GM23338 (cell line): ENCODE measurements around the gene CPLX1. TPM values are rescaled to one million over a fixed set of nuclear protein-coding genes. Genes with fewer than 3 reads are reported as not detected.

Experiments used
- ATAC-seq: fragments of 200-7000 bp; cut with Tn5 transposase; 3 replicates; pipeline ENCODE4 v1.9.1; 2020
- DNase-seq: peaks from one replicate; pipeline ENCODE4 v3.0.0-alpha.2; 2015; ENCODE audit warnings: low spot score
- H2AFZ ChIP-seq: fragments of 200-600 bp; sonication (generic); 2 replicates; pipeline ENCODE4 v1.8.0; 2016; ENCODE audit warnings: antibody characterized with exemption, mild to moderate bottlenecking, moderate library complexity
- H3F3A ChIP-seq: fragments of 200-600 bp; sonication (generic); replicated peaks from 2 replicates; pipeline ENCODE4 v1.8.0; 2017; ENCODE audit warnings: antibody characterized with exemption, mixed run types, low read depth
- H3K27ac ChIP-seq: fragments of 200-600 bp; sonication (generic); 2 replicates; pipeline ENCODE4 v1.6.1; 2016; ENCODE audit warnings: low read depth
- H3K27me3 ChIP-seq: fragments of 200-600 bp; sonication (generic); 2 replicates; pipeline ENCODE4 v1.8.0; 2016; ENCODE audit warnings: mild to moderate bottlenecking, mixed run types, moderate library complexity; ENCODE audit not compliant: insufficient read depth
- H3K36me3 ChIP-seq: fragments of 200-600 bp; sonication (generic); 2 replicates; pipeline ENCODE4 v1.8.0; 2016; ENCODE audit warnings: mild to moderate bottlenecking; ENCODE audit not compliant: insufficient read depth
- H3K4me1 ChIP-seq: fragments of 200-600 bp; sonication (generic); 2 replicates; pipeline ENCODE4 v1.8.0; 2016; ENCODE audit warnings: mild to moderate bottlenecking, moderate library complexity; ENCODE audit not compliant: insufficient read depth
- H3K4me2 ChIP-seq: fragments of 200-600 bp; sonication (generic); 2 replicates; pipeline ENCODE4 v1.7.1; 2017; ENCODE audit warnings: mixed run types
- H3K4me3 ChIP-seq: fragments of 200-600 bp; sonication (generic); 2 replicates; pipeline ENCODE4 v1.6.1; 2016; ENCODE audit warnings: mixed run types
- H3K79me2 ChIP-seq: fragments of 200-600 bp; sonication (generic); replicated peaks from 2 replicates; pipeline ENCODE4 v1.8.0; 2017; ENCODE audit warnings: mild to moderate bottlenecking; ENCODE audit not compliant: insufficient read depth
- H3K9me2 ChIP-seq: fragments of 200-600 bp; sonication (generic); 2 replicates; pipeline ENCODE4 v1.8.0; 2017; ENCODE audit not compliant: insufficient read depth
- H4K20me1 ChIP-seq: fragments of 200-600 bp; sonication (generic); replicated peaks from 2 replicates; pipeline ENCODE4 v1.8.0; 2017; ENCODE audit warnings: mild to moderate bottlenecking; ENCODE audit not compliant: insufficient read depth
- H3K27ac Mint-ChIP-seq: 2 replicates; pipeline ENCODE4 v1.8.0; 2020; ENCODE audit warnings: inconsistent platforms, mild to moderate bottlenecking, moderate library complexity, mixed read lengths
- H3K27me3 Mint-ChIP-seq: 3 replicates; pipeline ENCODE4 v1.8.0; 2022; ENCODE audit warnings: low read depth, mild to moderate bottlenecking, moderate library complexity, mixed read lengths, inconsistent platforms; ENCODE audit not compliant: insufficient read depth, poor library complexity
- H3K36me3 Mint-ChIP-seq: 3 replicates; pipeline ENCODE4 v1.8.0; 2021; ENCODE audit warnings: low read depth, mild to moderate bottlenecking, inconsistent platforms, moderate library complexity, mixed read lengths
- H3K4me1 Mint-ChIP-seq: 3 replicates; pipeline ENCODE4 v1.8.0; 2020; ENCODE audit warnings: mild to moderate bottlenecking, inconsistent platforms, mixed read lengths
- H3K4me3 Mint-ChIP-seq: 3 replicates; pipeline ENCODE4 v1.8.0; 2021; ENCODE audit warnings: moderate library complexity, mild to moderate bottlenecking, inconsistent platforms, mixed read lengths
- H3K9me3 Mint-ChIP-seq: 3 replicates; pipeline ENCODE4 v1.8.0; 2020; ENCODE audit warnings: moderate library complexity, mild to moderate bottlenecking, inconsistent platforms, mixed read lengths
- EZH2 ChIP-seq: fragments of 200-600 bp; sonication (generic); IDR thresholded peaks from one replicate; pipeline ENCODE4 v1.8.0; 2017; ENCODE audit warnings: antibody characterized with exemption, mild to moderate bottlenecking, low read depth; ENCODE audit not compliant: unreplicated experiment
- EZH2phosphoT487 ChIP-seq: fragments of 200-600 bp; sonication (generic); IDR thresholded peaks from one replicate; pipeline ENCODE4 v1.8.1; 2018; ENCODE audit warnings: antibody characterized with exemption; ENCODE audit not compliant: unreplicated experiment
- NANOG ChIP-seq: IDR thresholded peaks from 2 replicates; pipeline ENCODE4 v1.6.1; 2016; ENCODE audit warnings: antibody characterized with exemption, borderline replicate concordance
- POLR2AphosphoS5 ChIP-seq: IDR thresholded peaks from 2 replicates; pipeline ENCODE4 v1.6.1; 2016; ENCODE audit warnings: antibody characterized with exemption, low read depth
- STAT1 ChIP-seq: IDR thresholded peaks from one replicate; pipeline ENCODE4 v1.6.1; 2016; ENCODE audit warnings: antibody characterized with exemption; ENCODE audit not compliant: unreplicated experiment
- ZNF331 ChIP-seq: fragments of 250-450 bp; sonication (Bioruptor Pico); IDR thresholded peaks from 2 replicates; pipeline ENCODE4 v1.5.0; 2020; ENCODE audit warnings: low read depth, mild to moderate bottlenecking, moderate library complexity
- polyA plus RNA-seq: library from polyadenylated mRNA; unstranded; fragments of >200 nt; fragmentation: Nextera tagmentation; extraction: Ambion mirVana; gene quantifications from 2 replicates; pipeline ENCODE4 v1.2.1, GENCODE V29; 2016
- total RNA-seq: library from RNA; depleted of rRNA; stranded (reverse); fragments of >200 nt; shearing (Covaris generic); gene quantifications from 2 replicates; pipeline ENCODE4 v1.2.3, GENCODE V29; 2014
- TF ChIP-seq, protein P1 (sequence below): fragments of 250-450 bp; sonication (Bioruptor Pico); IDR thresholded peaks from 2 replicates; pipeline ENCODE4 v1.5.0; 2020; ENCODE audit warnings: mild to moderate bottlenecking, moderate library complexity
- TF ChIP-seq, protein P2 (sequence below), 2 experiments: fragments of 200-600 bp in 1 of 2; sonication (generic) in 1 of 2; conservative IDR thresholded peaks; 2 replicates each; pipeline versions ENCODE4 v1.5.1 to v1.6.1; 2016 to 2017; ENCODE audit warnings: antibody characterized with exemption in 2 of 2, low read depth in 2 of 2, mild to moderate bottlenecking in 2 of 2, moderate library complexity in 1 of 2
- TF ChIP-seq, protein P3 (sequence below): IDR thresholded peaks from 2 replicates; pipeline ENCODE4 v1.6.1; 2016; ENCODE audit warnings: antibody characterized with exemption

The CPLX1 gene
- total and polyA plus RNA-seq, 2 experiments from 2014 or later, result 0.86 to 0.97 TPM

DNA sequence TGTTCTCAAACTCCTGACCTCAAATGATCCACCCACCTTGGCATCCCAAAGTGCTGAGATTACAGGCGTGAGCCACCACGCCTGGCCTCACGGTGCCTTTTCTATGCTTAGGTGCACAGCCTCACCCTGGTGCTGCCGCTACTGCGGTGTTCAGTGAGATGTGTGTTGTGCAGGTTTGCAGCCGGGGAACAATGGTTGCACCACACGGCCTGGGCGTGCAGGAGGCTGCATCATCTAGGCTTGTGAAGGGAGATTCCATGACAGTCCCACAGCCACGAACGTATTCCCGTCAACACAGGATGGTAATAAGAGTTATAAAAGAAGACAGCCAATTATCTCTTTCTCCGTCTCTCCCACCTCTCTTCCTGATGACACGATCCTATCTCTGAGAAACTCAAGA is 22.0 kb downstream of the CPLX1 start (continued):
- TF ChIP-seq, protein P1, sequence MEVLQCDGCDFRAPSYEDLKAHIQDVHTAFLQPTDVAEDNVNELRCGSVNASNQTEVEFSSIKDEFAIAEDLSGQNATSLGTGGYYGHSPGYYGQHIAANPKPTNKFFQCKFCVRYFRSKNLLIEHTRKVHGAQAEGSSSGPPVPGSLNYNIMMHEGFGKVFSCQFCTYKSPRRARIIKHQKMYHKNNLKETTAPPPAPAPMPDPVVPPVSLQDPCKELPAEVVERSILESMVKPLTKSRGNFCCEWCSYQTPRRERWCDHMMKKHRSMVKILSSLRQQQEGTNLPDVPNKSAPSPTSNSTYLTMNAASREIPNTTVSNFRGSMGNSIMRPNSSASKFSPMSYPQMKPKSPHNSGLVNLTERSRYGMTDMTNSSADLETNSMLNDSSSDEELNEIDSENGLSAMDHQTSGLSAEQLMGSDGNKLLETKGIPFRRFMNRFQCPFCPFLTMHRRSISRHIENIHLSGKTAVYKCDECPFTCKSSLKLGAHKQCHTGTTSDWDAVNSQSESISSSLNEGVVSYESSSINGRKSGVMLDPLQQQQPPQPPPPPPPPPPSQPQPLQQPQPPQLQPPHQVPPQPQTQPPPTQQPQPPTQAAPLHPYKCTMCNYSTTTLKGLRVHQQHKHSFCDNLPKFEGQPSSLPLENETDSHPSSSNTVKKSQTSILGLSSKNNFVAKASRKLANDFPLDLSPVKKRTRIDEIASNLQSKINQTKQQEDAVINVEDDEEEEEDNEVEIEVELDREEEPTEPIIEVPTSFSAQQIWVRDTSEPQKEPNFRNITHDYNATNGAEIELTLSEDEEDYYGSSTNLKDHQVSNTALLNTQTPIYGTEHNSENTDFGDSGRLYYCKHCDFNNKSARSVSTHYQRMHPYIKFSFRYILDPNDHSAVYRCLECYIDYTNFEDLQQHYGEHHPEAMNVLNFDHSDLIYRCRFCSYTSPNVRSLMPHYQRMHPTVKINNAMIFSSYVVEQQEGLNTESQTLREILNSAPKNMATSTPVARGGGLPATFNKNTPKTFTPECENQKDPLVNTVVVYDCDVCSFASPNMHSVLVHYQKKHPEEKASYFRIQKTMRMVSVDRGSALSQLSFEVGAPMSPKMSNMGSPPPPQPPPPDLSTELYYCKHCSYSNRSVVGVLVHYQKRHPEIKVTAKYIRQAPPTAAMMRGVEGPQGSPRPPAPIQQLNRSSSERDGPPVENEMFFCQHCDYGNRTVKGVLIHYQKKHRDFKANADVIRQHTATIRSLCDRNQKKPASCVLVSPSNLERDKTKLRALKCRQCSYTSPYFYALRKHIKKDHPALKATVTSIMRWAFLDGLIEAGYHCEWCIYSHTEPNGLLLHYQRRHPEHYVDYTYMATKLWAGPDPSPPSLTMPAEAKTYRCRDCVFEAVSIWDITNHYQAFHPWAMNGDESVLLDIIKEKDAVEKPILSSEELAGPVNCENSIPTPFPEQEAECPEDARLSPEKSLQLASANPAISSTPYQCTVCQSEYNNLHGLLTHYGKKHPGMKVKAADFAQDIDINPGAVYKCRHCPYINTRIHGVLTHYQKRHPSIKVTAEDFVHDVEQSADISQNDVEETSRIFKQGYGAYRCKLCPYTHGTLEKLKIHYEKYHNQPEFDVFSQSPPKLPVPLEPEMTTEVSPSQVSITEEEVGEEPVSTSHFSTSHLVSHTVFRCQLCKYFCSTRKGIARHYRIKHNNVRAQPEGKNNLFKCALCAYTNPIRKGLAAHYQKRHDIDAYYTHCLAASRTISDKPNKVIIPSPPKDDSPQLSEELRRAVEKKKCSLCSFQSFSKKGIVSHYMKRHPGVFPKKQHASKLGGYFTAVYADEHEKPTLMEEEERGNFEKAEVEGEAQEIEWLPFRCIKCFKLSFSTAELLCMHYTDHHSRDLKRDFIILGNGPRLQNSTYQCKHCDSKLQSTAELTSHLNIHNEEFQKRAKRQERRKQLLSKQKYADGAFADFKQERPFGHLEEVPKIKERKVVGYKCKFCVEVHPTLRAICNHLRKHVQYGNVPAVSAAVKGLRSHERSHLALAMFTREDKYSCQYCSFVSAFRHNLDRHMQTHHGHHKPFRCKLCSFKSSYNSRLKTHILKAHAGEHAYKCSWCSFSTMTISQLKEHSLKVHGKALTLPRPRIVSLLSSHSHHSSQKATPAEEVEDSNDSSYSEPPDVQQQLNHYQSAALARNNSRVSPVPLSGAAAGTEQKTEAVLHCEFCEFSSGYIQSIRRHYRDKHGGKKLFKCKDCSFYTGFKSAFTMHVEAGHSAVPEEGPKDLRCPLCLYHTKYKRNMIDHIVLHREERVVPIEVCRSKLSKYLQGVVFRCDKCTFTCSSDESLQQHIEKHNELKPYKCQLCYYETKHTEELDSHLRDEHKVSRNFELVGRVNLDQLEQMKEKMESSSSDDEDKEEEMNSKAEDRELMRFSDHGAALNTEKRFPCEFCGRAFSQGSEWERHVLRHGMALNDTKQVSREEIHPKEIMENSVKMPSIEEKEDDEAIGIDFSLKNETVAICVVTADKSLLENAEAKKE (CRISPR knock-in tag), result no peak
- TF ChIP-seq, protein P2, sequence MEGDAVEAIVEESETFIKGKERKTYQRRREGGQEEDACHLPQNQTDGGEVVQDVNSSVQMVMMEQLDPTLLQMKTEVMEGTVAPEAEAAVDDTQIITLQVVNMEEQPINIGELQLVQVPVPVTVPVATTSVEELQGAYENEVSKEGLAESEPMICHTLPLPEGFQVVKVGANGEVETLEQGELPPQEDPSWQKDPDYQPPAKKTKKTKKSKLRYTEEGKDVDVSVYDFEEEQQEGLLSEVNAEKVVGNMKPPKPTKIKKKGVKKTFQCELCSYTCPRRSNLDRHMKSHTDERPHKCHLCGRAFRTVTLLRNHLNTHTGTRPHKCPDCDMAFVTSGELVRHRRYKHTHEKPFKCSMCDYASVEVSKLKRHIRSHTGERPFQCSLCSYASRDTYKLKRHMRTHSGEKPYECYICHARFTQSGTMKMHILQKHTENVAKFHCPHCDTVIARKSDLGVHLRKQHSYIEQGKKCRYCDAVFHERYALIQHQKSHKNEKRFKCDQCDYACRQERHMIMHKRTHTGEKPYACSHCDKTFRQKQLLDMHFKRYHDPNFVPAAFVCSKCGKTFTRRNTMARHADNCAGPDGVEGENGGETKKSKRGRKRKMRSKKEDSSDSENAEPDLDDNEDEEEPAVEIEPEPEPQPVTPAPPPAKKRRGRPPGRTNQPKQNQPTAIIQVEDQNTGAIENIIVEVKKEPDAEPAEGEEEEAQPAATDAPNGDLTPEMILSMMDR (conservative IDR thresholded peaks at IDR 0.05; ENCODE audit: low read depth in 2 of 2), result no peak
- TF ChIP-seq STAT1 (no peak), POLR2AphosphoS5 (no peak), EZH2 (no peak)

DNA sequence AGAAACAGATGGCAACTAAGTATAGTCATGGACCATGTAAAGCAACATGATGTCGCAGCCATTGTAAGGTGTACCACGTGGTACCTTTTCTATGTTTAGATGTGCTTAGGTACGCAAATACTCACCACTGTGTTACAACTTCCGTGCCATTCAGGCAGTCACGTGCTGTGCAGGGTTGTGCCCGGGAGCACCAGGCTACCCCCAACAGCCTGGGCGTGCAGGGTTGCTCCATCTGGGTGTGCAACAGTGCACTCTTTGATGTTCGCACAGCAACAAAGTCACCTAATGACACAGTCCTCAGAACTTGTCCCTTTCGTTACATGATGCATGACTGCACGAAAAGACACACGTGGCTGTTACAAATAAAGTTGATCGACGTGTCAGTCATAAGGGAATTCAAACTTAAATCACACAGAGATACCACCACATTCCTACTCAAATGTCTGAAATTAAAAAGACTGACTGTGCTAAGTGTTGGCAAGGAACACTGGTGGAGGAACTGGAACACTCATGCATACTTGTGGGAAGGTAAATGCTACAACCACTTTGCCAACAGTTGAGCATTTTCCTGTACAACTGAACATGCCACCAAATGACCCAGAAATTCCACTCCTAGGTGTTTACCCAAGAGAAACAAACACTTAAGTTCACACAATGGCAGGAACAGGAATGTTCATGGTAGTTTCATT is 24.3 kb downstream of the CPLX1 start:
- no peak overlapping the region for H3K4me2 ChIP-seq
- DNase-seq (no peak), ATAC-seq (no peak)
- H3K4me1 Mint-ChIP-seq, result no peaks in the 10 kb centered on the region; the same call in 2 of the 3 replicates
- no peaks in the 10 kb centered on the region for H3F3A ChIP-seq
- no peaks in the 10 kb centered on the region; the same call in 2 of the 3 replicates for H3K36me3 Mint-ChIP-seq
- H2AFZ ChIP-seq, result no peak overlapping the region
- H3K27me3 Mint-ChIP-seq, result peaks cover 15% of the 10 kb centered on the region
- H3K4me1 ChIP-seq, result no peaks in the 10 kb centered on the region
- H3K4me3 ChIP-seq, result no peak overlapping the region
- peaks cover 17% of the 10 kb centered on the region for H3K27me3 ChIP-seq
- no peaks in the 10 kb centered on the region for H3K9me2 ChIP-seq
- no peaks in the 10 kb centered on the region for H3K36me3 ChIP-seq
- H3K9me3 Mint-ChIP-seq, result peaks cover 10% of the 10 kb centered on the region; the same call in 2 of the 3 replicates
- H3K4me3 Mint-ChIP-seq, result no peak overlapping the region
- H4K20me1 ChIP-seq, result no peaks in the 10 kb centered on the region
- H3K79me2 ChIP-seq, result no peaks in the 10 kb centered on the region
- no peak overlapping the region for H3K27ac Mint-ChIP-seq
- H3K27ac ChIP-seq, result no peak overlapping the region
- no peak for TF ChIP-seq POLR2AphosphoS5
- no peak for TF ChIP-seq ZNF331 (CRISPR knock-in tag)
- TF ChIP-seq, protein P3, sequence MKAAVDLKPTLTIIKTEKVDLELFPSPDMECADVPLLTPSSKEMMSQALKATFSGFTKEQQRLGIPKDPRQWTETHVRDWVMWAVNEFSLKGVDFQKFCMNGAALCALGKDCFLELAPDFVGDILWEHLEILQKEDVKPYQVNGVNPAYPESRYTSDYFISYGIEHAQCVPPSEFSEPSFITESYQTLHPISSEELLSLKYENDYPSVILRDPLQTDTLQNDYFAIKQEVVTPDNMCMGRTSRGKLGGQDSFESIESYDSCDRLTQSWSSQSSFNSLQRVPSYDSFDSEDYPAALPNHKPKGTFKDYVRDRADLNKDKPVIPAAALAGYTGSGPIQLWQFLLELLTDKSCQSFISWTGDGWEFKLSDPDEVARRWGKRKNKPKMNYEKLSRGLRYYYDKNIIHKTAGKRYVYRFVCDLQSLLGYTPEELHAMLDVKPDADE, result no peak
- no peak for TF ChIP-seq NANOG
- no peak for TF ChIP-seq STAT1
- no peak for TF ChIP-seq EZH2phosphoT487
- TF ChIP-seq, protein P2 (conservative IDR thresholded peaks at IDR 0.05; ENCODE audit: low read depth in 2 of 2), result no peak
